Mesenchymal stem cell (in vitro differentiated cells and primary cell): ENCODE measurements around the gene GIGYF1.
A peak's percentile ranks its signal among the peaks of the same experiment; 100 is the strongest.

Experiments
- DNase-seq: peaks from one replicate; pipeline ENCODE4 v3.0.0-alpha.2; 2013
- H2AFZ ChIP-seq: one replicate; pipeline ENCODE4 v1.6.1; 2013; ENCODE audit warnings: low read depth, mild to moderate bottlenecking, control low read depth, inconsistent platforms, low read length, moderate library complexity
- H2AK5ac ChIP-seq: 2 replicates; pipeline ENCODE4 v1.6.1; 2013; ENCODE audit warnings: low read length, moderate library complexity, mild to moderate bottlenecking, inconsistent platforms; ENCODE audit not compliant: severe bottlenecking
- H2BK120ac ChIP-seq: one replicate; pipeline ENCODE4 v1.6.1; 2013; ENCODE audit warnings: low read depth, mild to moderate bottlenecking, inconsistent platforms, low read length, moderate library complexity
- H2BK12ac ChIP-seq, 2 experiments: one replicate each; pipeline ENCODE4 v1.6.1; 2013; ENCODE audit warnings: inconsistent platforms in 2 of 2, low read length in 2 of 2, mild to moderate bottlenecking in 2 of 2, moderate library complexity in 2 of 2, control low read depth in 1 of 2
- H2BK15ac ChIP-seq: one replicate; pipeline ENCODE4 v1.6.1; 2013; ENCODE audit warnings: mild to moderate bottlenecking, low read depth, inconsistent platforms; ENCODE audit not compliant: poor library complexity, severe bottlenecking
- H2BK5ac ChIP-seq: 2 replicates; pipeline ENCODE4 v1.6.1; 2013; ENCODE audit warnings: low read depth, mild to moderate bottlenecking, low read length, control low read depth, inconsistent platforms; ENCODE audit not compliant: poor library complexity, severe bottlenecking
- H3K14ac ChIP-seq, 2 experiments: one replicate each; pipeline ENCODE4 v1.6.1; 2013; ENCODE audit warnings: inconsistent platforms in 2 of 2, low read length in 2 of 2, control low read depth in 1 of 2, mild to moderate bottlenecking in 1 of 2, moderate library complexity in 1 of 2
- H3K18ac ChIP-seq, 2 experiments: one replicate each; pipeline ENCODE4 v1.6.1; 2013; ENCODE audit warnings: inconsistent platforms in 2 of 2, low read length in 2 of 2, control low read depth in 1 of 2, low read depth in 1 of 2, mild to moderate bottlenecking in 1 of 2
- H3K23ac ChIP-seq, 2 experiments: one replicate each; pipeline ENCODE4 v1.6.1; 2013; ENCODE audit warnings: inconsistent platforms in 2 of 2, low read length in 2 of 2, mild to moderate bottlenecking in 2 of 2, moderate library complexity in 2 of 2, control low read depth in 1 of 2
- H3K27ac ChIP-seq: 2 replicates; pipeline ENCODE4 v1.5.1; 2013; ENCODE audit warnings: mild to moderate bottlenecking, moderate library complexity, low read length, control low read depth, inconsistent platforms; ENCODE audit not compliant: poor library complexity, severe bottlenecking
- H3K27me3 ChIP-seq, 2 experiments: 2 replicates each; pipeline versions ENCODE4 v1.6.1 to v1.7.0; 2013; ENCODE audit warnings: low read length in 2 of 2, mild to moderate bottlenecking in 2 of 2, moderate library complexity in 2 of 2, control low read depth in 1 of 2, inconsistent platforms in 1 of 2; ENCODE audit not compliant: control insufficient read depth in 1 of 2, insufficient read depth in 1 of 2
- H3K36me3 ChIP-seq, 2 experiments: 2 replicates each; pipeline versions ENCODE4 v1.6.1 to v1.7.0; 2013; ENCODE audit warnings: low read length in 2 of 2, control low read depth in 1 of 2, inconsistent platforms in 1 of 2, low read depth in 1 of 2, mild to moderate bottlenecking in 1 of 2; ENCODE audit not compliant: insufficient read depth in 2 of 2, control insufficient read depth in 1 of 2
- H3K4ac ChIP-seq, 2 experiments: one replicate each; pipeline ENCODE4 v1.6.1; 2013; ENCODE audit warnings: inconsistent platforms in 2 of 2, low read length in 2 of 2, mild to moderate bottlenecking in 2 of 2, moderate library complexity in 2 of 2, control low read depth in 1 of 2, low read depth in 1 of 2
- H3K4me1 ChIP-seq: 2 replicates; pipeline ENCODE4 v1.6.1; 2013; ENCODE audit warnings: low read depth, low read length, control low read depth; ENCODE audit not compliant: control insufficient read depth, insufficient read depth
- H3K4me2 ChIP-seq: 2 replicates; pipeline ENCODE4 v1.6.1; 2013; ENCODE audit warnings: low read length, mild to moderate bottlenecking, inconsistent platforms; ENCODE audit not compliant: poor library complexity, severe bottlenecking
- H3K4me3 ChIP-seq, 2 experiments: 2 replicates each; pipeline versions ENCODE4 v1.5.1 to v1.7.0; 2013; ENCODE audit warnings: low read length in 2 of 2, mild to moderate bottlenecking in 2 of 2, control low read depth in 1 of 2, low read depth in 1 of 2; ENCODE audit not compliant: insufficient read depth in 1 of 2
- H3K79me1 ChIP-seq: replicated peaks from 2 replicates; pipeline ENCODE4 v1.6.1; 2013; ENCODE audit warnings: mild to moderate bottlenecking, control low read depth, low read length, inconsistent platforms; ENCODE audit not compliant: poor library complexity, severe bottlenecking
- H3K9ac ChIP-seq: 2 replicates; pipeline ENCODE4 v1.7.0; 2013; ENCODE audit warnings: mild to moderate bottlenecking, low read length, moderate library complexity
- H3K9me3 ChIP-seq: 2 replicates; pipeline ENCODE4 v1.7.0; 2013; ENCODE audit warnings: mild to moderate bottlenecking, low read length; ENCODE audit not compliant: control insufficient read depth
- H4K8ac ChIP-seq: one replicate; pipeline ENCODE4 v1.6.1; 2013; ENCODE audit warnings: inconsistent platforms, mild to moderate bottlenecking, low read length, moderate library complexity
- H4K91ac ChIP-seq: one replicate; pipeline ENCODE4 v1.6.1; 2013; ENCODE audit warnings: mild to moderate bottlenecking, low read length, inconsistent platforms
- WGBS: methylation state at CpG from one replicate; pipeline ENCODE4 v1.1.7; 2013; ENCODE audit warnings: mixed read lengths; 5-methylcytosine and 5-hydroxymethylcytosine counted together

GIGYF1 gene

DNA sequence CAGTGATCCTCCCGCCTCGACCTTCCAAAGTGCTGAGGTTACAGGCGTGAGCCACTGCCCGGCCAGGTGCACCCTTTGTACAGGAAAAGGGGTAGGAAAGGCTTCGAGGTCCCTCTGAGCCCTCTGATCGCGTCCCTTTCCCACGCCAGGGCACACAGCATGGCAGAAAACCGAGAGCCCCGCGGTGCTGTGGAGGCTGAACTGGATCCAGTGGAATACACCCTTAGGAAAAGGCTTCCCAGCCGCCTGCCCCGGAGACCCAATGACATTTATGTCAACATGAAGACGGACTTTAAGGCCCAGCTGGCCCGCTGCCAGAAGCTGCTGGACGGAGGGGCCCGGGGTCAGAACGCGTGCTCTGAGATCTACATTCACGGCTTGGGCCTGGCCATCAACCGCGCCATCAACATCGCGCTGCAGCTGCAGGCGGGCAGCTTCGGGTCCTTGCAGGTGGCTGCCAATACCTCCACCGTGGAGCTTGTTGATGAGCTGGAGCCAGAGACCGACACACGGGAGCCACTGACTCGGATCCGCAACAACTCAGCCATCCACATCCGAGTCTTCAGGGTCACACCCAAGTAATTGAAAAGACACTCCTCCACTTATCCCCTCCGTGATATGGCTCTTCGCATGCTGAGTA lies 12.7 kb upstream of the GIGYF1 start:
- H3K9me3 ChIP-seq = no peaks in the 10 kb centered on the region

GRCh38 chr7:100705753-100706671 lies 12.0 kb upstream of the GIGYF1 start, which contains the start of gene POP7:
TSS of gene POP7 (plus strand) at chr7:100706121. CDS start at chr7:100706831, 710 bp downstream.
- H3K18ac ChIP-seq = peak within 1 kb of the TSS; percentile 93 to 98

More for the DNA sequence above, 12.7 kb upstream of the GIGYF1 start:
- H2BK5ac ChIP-seq = no peak overlapping the region
- H3K14ac ChIP-seq = peak overlapping the region in 1 of 2 experiments; percentile 57
- peak overlapping the region; percentile 98 for H3K9ac ChIP-seq
- peak overlapping the region in 1 of 2 experiments; percentile 6 for H3K18ac ChIP-seq
- H3K27ac ChIP-seq = no peak overlapping the region
- peaks cover 10% of the 10 kb centered on the region for H3K79me1 ChIP-seq
- H3K4me1 ChIP-seq = peaks cover 15% of the 10 kb centered on the region
- peak overlapping the region; percentile 72 for H4K8ac ChIP-seq
- H3K23ac ChIP-seq = no peak overlapping the region
- peak overlapping the region; percentile 97 for H3K4me2 ChIP-seq
- H3K4me3 ChIP-seq = peak overlapping the region; percentile 91 to 96
- no peak overlapping the region for H4K91ac ChIP-seq
- peak overlapping the region; percentile 52 for H2BK15ac ChIP-seq
- peaks cover 4 to 10% of the 10 kb centered on the region in 2 experiments for H3K36me3 ChIP-seq
- no peak overlapping the region for H2AFZ ChIP-seq
- peak overlapping the region in 1 of 2 experiments; percentile 80 for H3K4ac ChIP-seq
- no peak overlapping the region for H2BK120ac ChIP-seq
- 40% methylated on average over 33 of the region's 34 CpGs for WGBS
- peaks cover 2 to 4% of the 10 kb centered on the region in 2 experiments for H3K27me3 ChIP-seq
- no peak for DNase-seq
- no peak overlapping the region for H2BK12ac ChIP-seq
- no peak overlapping the region for H2AK5ac ChIP-seq

DNA sequence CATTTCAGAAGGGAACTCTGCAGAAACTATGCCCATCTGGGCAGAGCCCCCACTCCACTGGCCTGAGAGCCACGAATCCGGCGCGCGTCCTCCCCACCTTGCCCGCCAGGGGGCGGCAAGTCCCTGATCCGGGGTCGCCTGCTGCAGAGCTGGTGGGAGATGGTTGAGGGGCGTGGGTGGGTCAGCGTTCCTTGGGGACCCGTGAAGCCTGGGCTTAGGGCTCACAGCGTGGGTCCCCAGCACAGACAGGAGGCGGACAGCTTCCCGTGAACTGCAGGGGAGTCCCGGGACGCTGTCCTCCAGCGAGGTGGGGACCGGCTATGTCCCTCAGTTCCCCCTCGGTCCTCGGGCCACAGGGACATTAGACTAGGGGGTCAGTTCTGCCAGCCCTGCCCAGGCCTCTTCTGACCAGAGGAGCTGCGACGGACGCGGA lies 11.3 kb upstream of the GIGYF1 start:
- Histone ChIP-seq H3K23ac (peak overlapping the region in 1 of 2 experiments; percentile 79), H2BK15ac (peak overlapping the region; percentile 90), H4K91ac (peak overlapping the region; percentile 93), H2BK120ac (peak overlapping the region; percentile 27), H2BK12ac (peak overlapping the region in 1 of 2 experiments; percentile 67), H3K27me3 (peaks cover 4 to 6% of the 10 kb centered on the region in 2 experiments), H4K8ac (peak overlapping the region; percentile 86), H3K4me3 (peak overlapping the region; percentile 59 to 91), H2AFZ (peak overlapping the region; percentile 93), H3K9ac (peak overlapping the region; percentile 98), H2BK5ac (peak overlapping the region; percentile 54), H3K36me3 (peaks cover 4 to 10% of the 10 kb centered on the region in 2 experiments), H3K14ac (peak overlapping the region in 1 of 2 experiments; percentile 37), H3K79me1 (peaks cover 10% of the 10 kb centered on the region), H3K27ac (peak overlapping the region; percentile 95), H3K4ac (peak overlapping the region; percentile 42 to 57), H2AK5ac (no peak overlapping the region), H3K4me2 (peak overlapping the region; percentile 99), H3K18ac (peak overlapping the region; percentile 88 to 93), H3K4me1 (peaks cover 15% of the 10 kb centered on the region), H3K9me3 (no peaks in the 10 kb centered on the region)
- whole genome bisulfite sequencing = 0% methylated on average over 24 of the region's 25 CpGs
- no peak for DNase-seq

More at GRCh38 chr7:100705753-100706671, 12.0 kb upstream of the GIGYF1 start, which contains the start of gene POP7:
- Histone ChIP-seq H3K27me3 (peaks cover 2 to 4% of the 10 kb centered on the region in 2 experiments), H3K36me3 (peaks cover 4 to 10% of the 10 kb centered on the region in 2 experiments), H3K23ac (peak within 1 kb of the TSS; percentile 23 to 79), H3K9ac (peak within 1 kb of the TSS; percentile 98), H2BK5ac (peak within 1 kb of the TSS; percentile 54), H3K4me1 (peaks cover 15% of the 10 kb centered on the region), H2AFZ (peak within 1 kb of the TSS; percentile 93), H3K4me2 (peak within 1 kb of the TSS; percentile 99), H2AK5ac (no peak within 1 kb of the TSS), H4K91ac (peak within 1 kb of the TSS; percentile 93), H4K8ac (peak within 1 kb of the TSS; percentile 96), H2BK120ac (peak within 1 kb of the TSS; percentile 27), H3K27ac (peak within 1 kb of the TSS; percentile 95), H2BK12ac (peak within 1 kb of the TSS in 1 of 2 experiments; percentile 67), H3K9me3 (no peaks in the 10 kb centered on the region), H3K14ac (peak within 1 kb of the TSS; percentile 57 to 89), H3K4ac (peak within 1 kb of the TSS; percentile 71 to 80), H2BK15ac (peak within 1 kb of the TSS; percentile 90), H3K79me1 (peaks cover 10% of the 10 kb centered on the region), H3K4me3 (peak within 1 kb of the TSS; percentile 91 to 96)
- WGBS = under 1% methylated on average over 84 of the region's 86 CpGs
- peak; percentile 98 for DNase-seq
